Pons (tissue), 1 donor: ENCODE data around the gene XRCC5.
"Not testable (repeated sequence)": the region's sequence is repeated elsewhere in the genome, so short reads cannot be mapped to it uniquely, and the experiment has no call there.

ENCODE experiments used
- DNase-seq: peaks from one replicate; pipeline ENCODE4 v3.0.0-alpha.2; 2016; ENCODE audit warnings: low spot score

Gene XRCC5

DNA sequence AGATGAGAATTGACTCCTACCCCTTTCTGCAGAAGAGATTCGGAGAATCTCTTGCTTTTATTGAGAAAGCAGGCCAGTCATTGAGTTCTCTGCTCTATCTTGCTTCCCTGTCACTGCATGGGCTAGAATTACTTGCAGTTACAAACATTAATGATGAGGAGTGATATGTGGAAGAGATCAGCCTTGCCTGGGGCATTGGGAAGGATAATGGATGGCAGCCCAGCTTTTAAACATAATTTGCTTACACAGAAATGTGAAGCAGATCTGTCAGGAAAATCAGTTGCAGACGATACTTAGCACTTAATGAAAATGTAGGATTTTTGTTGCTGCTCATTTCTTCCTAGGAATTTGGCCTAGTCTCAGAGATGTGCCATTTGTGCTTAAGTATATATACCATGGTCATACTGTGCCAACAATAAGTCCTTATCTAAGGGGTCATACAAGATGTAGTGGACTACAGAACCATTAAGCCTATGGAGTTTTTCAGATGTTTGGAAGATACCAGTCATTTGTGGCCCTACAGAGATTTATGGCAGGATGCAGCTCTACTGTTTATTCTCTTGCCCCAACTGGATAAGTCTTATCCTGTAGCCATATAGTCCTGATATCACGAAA is 92.7 kb downstream of the XRCC5 start:
- DNase-seq, result no peak

DNA sequence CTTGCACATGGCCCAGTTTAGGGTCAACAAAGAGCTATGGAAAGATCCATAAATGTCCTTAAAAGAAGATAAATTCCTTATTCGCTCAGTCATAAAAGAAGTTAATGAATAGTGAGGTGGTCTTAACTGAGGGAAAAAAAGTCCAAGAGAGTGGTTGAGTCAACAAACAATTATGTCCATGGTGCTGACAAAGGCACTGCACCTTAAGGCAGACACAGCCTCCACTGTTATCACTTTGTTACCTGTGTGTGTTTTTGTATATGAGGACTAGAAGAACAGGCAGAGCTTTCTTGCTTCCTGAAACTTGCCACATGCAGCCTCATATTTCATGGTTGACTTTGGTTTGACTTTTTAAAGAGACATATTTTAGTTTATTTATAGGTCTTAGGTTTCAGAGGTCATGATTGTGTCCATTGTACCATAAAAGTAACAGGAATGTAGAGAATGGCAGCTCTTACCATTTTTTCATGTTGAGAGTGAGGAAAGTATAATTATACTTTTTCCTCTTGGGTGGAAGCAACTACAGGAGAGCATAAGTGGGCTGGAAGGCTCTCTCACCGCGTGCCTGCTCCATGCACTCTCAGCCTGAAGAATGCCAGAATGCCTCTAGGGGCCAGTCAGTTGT is 93.6 kb downstream of the XRCC5 start:
- DNase-seq, result no peak

- DNase-seq, result no peak
Observed at GRCh38 chr2:216205486-216205885, 96.3 kb downstream of the XRCC5 start.

GRCh38 chr2:216206041-216206703 is 97.0 kb downstream of the XRCC5 start:
- DNase-seq, result no peak

GRCh38 chr2:216206821-216207220 is 97.7 kb downstream of the XRCC5 start:
- DNase-seq, result no peak

DNA sequence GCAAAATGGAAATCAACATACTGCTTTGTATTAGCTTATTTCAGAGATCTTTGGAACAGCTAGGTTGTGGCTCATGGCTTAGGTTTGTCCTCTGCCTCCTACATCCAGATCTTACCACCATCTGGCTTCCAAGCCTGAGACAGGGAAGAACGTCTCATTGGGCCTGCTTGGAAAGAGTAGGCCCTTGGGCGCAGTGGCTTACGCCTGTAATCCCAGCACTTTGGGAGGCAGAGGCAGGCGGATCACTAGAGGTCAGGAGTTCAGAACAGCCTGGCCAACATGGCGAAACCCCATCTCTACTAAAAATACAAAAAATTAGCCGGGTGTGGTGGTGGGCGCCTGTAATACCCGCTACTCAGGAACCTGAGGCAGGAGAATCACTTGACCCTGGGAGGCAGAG is 99.5 kb downstream of the XRCC5 start:
- not testable (repeated sequence) for DNase-seq

- no peak for DNase-seq
Observed at GRCh38 chr2:216210701-216211540, 101.8 kb downstream of the XRCC5 start.

DNA sequence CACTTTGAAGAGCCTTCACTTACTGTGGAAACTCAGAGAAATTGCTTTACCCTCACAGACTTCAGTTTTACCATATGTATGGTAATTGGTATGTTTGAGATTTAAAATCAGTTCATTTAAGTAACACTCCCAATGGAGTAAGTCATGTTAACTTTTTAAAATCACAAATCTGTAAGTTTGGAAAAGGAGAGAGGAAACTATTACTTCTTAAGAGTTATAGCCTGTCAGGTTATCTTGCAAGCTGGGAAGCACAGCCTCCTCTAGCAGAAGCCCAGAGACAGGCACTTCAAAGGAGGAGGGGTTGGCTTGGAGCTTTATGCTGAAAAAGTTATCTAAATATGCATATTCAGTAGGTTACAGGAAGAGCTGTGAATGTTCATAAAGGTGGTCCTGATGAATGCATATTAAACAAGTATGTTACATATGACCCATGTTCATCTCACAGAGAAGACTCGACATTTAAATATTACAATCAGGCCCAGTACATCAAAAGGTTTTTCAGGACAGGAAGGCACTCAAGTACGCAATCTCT is 102.5 kb downstream of the XRCC5 start:
- DNase-seq, result no peak

- no peak for DNase-seq
Observed at GRCh38 chr2:216214768-216215167, 105.6 kb downstream of the XRCC5 start.

- no peak for DNase-seq
Observed at GRCh38 chr2:216215658-216216390, 106.7 kb downstream of the XRCC5 start.

- no peak for DNase-seq
Observed at GRCh38 chr2:216216951-216217903, 108.1 kb downstream of the XRCC5 start.

- no peak for DNase-seq
Observed at GRCh38 chr2:216217904-216218260, 108.7 kb downstream of the XRCC5 start.

DNA sequence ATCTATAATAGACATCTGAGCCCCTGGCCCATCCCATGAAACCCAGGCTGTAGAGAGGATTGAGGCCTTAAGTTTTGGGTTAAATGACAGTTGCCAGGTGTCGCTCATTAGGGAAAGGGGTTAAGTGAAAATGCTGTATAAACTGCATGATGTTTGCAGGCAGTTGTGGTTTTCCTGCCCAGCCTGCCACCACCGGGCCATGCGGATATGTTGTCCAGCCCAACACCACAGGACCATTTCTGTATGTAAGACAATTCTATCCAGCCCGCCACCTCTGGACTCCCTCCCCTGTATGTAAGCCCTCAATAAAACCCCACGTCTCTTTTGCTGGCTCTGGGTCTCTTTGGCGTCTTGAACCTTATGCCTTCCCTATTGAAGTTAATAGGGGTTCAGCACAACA is 110.7 kb downstream of the XRCC5 start:
- DNase-seq, result no peak

DNA sequence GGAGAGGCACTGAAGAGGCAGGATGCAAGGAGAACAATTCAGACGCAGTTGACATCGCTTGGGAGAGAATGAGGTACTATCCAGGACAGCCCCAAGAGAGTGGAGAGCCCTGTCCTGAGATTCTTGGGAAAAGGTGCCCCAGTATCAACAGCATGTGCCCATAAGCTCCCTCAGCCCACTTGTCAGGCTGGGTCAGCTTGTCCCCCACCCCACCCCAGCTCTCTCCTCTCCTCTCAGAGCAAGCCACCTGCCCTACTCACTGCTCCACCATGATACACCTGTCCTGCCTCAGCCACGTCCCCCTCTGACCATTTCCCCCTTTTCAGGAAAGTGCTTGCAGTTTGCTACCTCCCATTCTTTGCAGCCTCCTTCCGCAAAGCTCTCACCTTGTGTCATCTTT is 111.8 kb downstream of the XRCC5 start:
- DNase-seq, result no peak

DNA sequence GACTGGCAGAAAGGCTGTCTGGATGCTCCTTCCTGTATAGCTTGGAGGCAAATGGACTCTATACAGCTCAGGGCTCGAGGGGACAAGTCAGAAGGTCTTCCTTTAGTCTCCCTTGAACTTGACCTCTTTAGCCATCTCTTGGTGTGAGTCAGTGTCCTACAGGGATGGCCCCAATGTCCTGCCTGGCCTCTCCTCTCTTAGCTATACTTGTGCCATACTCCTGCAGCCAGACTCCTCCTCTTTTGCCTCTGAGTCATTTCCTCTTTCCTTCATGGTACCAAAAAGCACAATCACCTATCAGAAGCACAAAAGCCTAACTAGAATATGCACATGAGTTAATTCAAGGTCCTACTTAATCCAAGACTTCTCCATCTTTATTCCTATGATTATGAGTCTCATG is 112.7 kb downstream of the XRCC5 start:
- no peak for DNase-seq

DNA sequence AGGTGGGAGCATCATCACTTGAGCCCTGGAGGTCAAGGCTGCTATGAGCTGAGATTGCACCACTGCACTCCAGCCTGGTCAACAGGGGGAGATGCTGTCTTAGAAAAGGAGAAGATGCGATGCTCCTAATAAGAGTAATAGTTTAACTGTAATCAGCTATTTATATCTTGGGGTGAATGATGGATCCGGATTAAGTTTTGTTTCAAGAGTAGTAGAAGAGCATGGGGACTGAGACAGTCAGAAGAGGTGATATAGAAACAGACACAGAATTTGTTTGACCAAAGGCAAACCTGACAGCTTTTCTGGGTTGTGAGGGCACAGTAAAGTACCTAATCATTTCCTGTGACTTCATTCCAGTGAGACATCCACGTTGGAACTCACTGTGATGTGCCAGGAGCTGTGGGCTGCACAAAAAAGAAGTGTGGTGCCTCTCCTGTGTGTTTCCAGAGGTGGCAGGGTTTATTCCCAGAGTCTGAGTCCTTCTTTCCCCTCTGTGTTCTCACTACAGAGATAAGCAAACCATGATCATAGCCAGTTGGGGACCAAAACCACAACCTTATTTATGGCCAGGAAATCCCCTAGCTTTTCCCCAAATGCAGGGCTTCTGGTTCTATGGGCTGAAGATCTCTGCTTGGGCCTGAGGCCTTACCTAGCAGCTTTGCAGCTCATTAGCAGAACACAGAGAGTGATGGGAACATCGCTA is 113.7 kb downstream of the XRCC5 start:
- no peak for DNase-seq

- DNase-seq, result no peak
Observed at GRCh38 chr2:216224388-216224787, 115.2 kb downstream of the XRCC5 start.

DNA sequence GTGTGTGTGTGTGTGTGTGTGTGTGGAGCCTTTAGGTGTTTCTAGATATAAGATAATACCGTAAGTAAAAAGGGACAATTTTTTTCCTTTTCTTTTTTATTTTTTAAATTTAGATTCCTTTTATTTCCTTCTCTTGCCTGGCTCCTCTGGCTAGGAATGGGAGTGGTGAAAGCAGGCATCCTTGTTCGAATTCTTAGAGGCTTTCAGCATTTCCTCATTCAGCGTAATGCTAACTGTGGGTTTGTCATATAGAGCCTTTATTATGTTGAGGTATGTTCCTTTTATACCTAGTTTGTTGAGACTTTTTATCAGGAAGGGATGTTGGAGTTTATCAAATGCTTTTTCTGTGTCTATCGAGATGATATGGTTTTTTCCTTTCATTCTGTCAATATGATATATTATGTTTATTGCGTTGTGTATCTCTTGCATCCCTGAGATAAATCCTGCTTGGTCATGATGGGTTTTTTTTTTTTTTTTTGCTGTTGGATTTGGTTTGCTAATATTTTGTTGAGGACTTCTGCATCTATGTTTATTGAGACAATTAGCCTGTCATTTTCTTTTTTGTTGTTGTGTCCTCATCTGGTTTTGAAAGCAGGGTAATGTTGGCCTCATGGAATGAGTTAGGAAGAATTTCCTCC is 120.2 kb downstream of the XRCC5 start:
- no peak for DNase-seq

DNA sequence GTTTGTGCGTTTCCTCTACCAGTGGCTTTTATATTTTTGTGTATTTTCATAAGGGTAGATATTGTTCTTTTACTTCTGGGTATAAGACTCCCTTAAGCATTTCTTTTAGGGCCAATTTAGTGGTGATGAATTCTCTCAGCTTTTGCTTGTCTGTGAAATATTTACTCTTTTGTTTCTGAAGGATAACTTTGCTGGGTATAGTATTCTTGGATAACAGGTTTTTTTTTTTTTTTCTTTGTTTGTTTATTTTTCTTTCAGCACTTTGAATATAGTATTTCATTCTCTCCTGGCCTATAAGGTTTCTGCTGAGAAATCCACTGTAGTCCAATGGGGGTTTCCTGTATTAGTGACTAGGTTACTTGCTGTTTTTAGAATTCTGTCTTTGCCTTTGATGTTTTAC is 122.7 kb downstream of the XRCC5 start:
- DNase-seq, result no peak

- DNase-seq, result no peak
Observed at GRCh38 chr2:216232721-216233120, 123.6 kb downstream of the XRCC5 start.
